SH-SY5Y (cell line): ENCODE results near the gene KCNN3.

ENCODE experiments used
- GATA2 ChIP-seq: IDR thresholded peaks from 2 replicates; pipeline ENCODE4 v1.6.1; 2011; ENCODE audit warnings: mild to moderate bottlenecking, low read depth, low read length
- GATA3 ChIP-seq: IDR thresholded peaks from 2 replicates; pipeline ENCODE4 v1.6.1; 2011; ENCODE audit warnings: low read depth, mild to moderate bottlenecking, low read length, moderate library complexity

DNA sequence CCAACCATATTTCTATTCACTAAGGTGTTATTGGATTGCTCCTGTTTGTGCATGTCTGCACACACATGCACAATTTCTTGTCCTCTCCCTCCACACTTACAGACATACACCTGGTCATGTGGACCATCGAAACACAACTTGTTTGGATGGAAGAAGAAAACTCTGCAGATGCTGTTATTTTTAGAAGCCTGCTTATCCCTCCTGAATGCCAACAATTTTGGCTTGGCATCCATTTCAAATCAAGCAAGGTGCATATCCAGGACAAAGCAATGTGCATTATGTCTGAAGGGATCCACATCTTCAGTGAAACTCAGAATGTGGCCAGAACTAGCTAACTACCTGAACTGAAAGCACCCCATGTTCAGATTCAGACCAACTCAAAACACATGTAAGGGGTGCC is 163.2 kb downstream of the KCNN3 start:
- TF ChIP-seq GATA3 (no peak), GATA2 (no peak)
